ENCODE data around the gene PAX7.

Gene PAX7

DNA sequence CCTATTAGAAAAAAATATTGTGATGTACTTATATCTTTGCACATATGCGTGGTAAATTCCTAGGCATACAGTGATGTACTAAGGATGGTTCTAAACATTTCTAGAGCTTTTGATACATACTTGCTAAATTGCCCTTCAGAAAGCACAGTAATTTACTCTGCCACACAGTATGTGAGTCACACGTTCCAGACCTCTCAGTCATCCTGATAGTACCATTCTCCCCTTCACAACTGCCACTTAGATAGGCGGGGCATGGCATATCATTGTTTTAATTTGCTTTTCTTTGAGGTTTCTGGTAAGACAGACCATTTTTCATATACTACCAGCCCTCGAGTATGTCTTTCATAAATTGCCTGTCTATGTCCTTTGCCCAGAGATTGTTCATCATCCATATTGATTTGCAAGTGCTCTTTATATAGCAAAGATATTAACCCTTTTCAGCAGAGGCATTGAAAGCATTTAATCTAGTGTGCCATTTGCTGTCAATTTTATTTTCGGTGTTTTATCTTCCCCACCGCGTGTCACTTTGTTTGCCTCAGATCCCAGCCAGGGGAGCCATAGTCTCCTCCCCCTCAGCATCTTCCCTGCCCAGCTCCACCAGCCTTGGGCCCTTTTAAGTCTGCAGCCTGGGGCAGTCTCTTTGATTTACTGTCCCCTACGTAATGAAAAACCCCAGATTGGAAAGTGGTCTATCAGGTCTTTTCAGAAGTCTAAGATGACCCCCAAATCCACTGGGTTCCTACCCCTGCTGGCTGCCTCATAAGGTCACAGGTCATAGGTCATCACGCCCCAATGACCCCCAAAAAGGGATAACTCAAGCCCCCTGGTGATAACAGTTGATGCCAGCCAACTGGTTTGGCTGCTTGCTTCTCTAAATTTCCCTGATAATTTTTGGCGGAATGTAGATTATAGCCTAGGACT, 11.8 kb upstream of the PAX7 start:
- DNase-seq (ENCODE audit: low spot score), result no peak

DNA sequence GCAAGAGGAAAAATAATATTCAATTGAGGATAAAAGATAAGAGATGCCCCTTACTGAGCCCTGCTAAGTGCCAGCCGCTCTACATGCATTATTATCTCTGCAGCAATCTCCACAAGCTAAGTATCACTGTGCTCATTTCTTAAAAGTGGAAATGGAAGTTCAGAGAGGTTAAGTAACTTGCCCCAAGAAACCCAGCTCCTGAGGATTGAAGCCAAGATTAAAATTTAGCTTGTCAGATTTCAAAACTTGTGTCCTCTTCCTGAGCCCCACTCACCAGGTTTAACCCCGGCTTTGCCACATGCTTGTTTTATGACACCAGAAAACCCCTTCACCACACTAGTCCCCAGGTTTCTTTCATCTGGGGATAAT, 11.2 kb upstream of the PAX7 start:
- no peak for DNase-seq (ENCODE audit: low spot score)

- DNase-seq (ENCODE audit: low spot score), result no peak
Measured at GRCh38 chr1:18628511-18628910, 2.1 kb upstream of the PAX7 start.

GRCh38 chr1:18629659-18630510, 761 bp upstream of the PAX7 start:
- DNase-seq (ENCODE audit: low spot score), result no peak

- DNase-seq (ENCODE audit: low spot score), result no peak
Measured at GRCh38 chr1:18631496-18632217, 1.0 kb downstream of the PAX7 start.

GRCh38 chr1:18632218-18632588, 1.6 kb downstream of the PAX7 start:
- no peak for DNase-seq (ENCODE audit: low spot score)

- no peak for DNase-seq (ENCODE audit: low spot score)
Measured at GRCh38 chr1:18632783-18633421, 2.3 kb downstream of the PAX7 start.

DNA sequence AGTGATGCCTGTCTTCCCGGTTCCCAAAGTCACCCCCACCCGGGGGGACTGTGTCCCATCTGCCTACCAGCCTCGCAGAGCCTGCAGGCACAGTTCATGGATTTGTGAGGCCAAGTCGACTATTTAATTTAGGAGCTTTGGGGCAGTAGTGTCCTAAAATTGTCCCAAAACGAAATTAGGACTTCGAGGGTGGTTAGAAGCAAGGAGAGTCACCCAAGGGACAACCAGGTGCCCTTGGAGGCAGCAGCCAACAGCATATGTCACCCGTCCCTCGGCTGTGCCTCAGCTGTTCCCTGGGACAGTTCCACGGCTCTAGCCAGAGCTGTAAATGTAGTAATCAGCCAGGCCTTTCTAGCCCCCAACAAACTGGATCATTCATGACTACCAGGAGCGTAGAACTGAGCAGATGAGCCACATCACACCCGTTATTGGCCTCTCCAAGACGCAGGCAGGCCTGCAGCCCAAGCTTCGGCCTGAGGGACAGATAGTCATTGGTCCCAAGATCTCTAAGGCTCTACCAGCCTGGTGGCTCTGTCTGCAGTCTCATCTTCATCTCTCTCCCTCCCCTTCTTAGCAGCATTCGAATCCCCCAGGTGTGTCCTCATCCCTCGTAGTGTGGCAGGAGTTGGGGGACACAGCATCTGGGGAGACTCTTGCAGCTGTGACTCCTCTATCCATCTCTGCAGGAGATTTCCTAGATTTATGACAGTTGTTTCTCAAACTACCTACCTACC, 2.9 kb downstream of the PAX7 start:
- DNase-seq (ENCODE audit: low spot score), result no peak

DNA sequence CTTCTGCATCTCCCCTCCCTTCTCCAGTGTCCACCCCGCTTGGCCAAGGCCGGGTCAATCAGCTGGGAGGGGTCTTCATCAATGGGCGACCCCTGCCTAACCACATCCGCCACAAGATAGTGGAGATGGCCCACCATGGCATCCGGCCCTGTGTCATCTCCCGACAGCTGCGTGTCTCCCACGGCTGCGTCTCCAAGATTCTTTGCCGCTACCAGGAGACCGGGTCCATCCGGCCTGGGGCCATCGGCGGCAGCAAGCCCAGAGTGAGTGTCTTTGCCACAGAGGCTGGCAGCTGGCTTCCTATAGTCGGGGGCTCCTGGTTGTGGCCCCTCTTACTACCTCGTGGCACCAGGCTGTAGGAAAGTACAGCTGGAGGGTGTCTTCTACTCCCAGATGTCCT, 3.6 kb downstream of the PAX7 start:
- DNase-seq (ENCODE audit: low spot score), result no peak

GRCh38 chr1:18635070-18635577, 4.5 kb downstream of the PAX7 start:
- DNase-seq (ENCODE audit: low spot score), result no peak

GRCh38 chr1:18635891-18636595, 5.4 kb downstream of the PAX7 start:
- DNase-seq (ENCODE audit: low spot score), result no peak

- DNase-seq (ENCODE audit: low spot score), result no peak
Measured at GRCh38 chr1:18636596-18637508, 6.2 kb downstream of the PAX7 start.

GRCh38 chr1:18637511-18637960, 6.9 kb downstream of the PAX7 start:
- DNase-seq (ENCODE audit: low spot score), result no peak

DNA sequence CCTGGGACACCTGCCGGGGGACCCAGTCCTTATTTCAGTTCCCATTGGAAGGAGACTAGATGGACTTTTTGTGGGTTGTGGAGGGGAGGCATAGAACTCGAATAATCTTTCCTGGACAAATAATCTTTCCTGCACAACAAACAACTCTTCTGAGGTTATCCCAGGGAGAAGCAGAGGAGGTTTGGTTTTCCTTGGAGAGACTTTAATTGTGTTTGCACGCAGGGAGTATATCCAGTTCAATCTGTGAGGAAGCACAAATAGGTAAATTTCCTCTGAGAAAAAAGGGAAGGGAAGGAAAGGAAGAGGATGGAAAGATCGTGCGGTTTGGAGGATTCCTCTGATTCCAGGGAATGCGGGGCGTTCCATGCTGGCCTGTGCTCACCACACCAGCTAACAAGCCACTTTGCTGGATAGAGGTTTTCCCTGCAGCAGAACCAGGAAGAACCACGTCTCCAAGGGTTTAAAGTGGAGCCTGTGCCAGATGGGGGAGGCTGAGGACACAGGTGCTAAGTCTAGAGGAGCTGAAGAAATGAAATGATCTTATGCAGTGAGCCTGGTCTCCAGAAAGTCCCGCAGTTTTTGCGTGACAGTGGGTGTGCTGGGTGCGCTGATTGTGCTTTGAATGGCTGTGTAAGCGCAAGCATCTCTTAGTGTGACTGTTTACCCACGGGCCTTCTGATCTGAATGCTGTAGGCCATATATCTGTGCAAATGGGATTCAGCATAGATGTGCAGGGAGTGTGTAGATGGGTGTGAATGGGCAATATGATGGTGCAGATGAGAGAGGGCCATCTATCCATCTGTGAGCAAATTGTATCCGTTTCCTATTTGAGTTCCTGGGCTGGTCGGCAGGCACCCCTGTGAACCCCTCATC, 7.6 kb downstream of the PAX7 start:
- no peak for DNase-seq (ENCODE audit: low spot score)

DNA sequence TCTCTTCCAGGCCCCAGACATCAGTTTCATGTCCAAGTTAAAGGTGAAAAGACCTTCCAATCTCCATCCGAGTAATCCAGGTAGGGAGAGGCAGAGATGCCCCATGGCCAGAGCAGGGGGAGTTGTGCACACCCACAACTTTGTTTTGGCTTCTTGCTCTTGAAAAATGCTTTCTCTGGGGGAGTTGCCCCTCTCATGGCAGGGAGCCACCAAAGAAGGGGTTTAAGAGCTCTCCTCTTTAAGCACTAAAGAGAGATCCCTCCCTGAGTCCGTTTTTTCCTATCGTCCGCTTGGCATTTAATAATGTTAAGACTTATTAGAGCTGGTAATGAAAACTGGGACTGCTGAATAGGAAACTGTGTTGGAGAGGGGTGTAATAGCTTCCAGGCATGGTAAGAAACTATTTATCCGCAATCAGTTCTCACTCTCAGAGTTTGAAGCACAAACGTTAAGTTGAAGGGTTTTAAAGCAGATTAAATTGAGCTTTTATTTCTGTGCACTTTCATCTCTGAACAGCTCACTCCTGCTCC, 8.3 kb downstream of the PAX7 start:
- no peak for DNase-seq (ENCODE audit: low spot score)

DNA sequence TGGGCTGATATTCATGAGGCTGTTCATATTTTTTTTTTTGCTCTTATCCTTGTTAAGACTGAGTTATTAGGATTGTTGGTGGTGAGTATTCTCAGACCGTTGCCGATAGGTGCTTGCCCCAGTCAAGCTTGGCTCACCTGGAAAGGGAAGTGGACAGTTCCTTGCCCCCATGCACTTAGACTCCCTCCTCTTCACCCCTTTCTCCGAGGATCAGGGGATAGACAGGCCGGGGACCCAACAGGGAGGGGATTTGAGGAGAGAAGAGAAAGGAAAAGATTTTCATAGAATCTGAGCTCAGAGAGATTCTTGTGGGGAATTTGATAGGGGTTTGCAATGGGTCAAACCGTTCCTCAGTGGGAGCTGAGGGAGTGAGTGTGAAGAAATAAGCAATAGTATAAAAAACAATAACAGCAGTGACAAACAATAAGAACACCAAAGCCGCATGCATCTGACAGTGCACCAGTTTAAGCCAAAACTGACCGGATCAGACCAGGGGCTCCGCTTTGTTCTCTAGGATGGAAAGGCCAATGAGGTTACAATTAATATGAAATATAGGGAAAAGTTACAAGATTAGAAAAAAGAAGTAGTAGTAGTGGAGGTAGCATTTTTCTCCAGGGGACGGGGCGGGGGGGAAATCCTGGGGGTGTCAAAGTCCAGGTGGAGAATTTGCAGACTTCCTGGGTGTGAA, 8.9 kb downstream of the PAX7 start:
- DNase-seq (ENCODE audit: low spot score), result no peak

DNA sequence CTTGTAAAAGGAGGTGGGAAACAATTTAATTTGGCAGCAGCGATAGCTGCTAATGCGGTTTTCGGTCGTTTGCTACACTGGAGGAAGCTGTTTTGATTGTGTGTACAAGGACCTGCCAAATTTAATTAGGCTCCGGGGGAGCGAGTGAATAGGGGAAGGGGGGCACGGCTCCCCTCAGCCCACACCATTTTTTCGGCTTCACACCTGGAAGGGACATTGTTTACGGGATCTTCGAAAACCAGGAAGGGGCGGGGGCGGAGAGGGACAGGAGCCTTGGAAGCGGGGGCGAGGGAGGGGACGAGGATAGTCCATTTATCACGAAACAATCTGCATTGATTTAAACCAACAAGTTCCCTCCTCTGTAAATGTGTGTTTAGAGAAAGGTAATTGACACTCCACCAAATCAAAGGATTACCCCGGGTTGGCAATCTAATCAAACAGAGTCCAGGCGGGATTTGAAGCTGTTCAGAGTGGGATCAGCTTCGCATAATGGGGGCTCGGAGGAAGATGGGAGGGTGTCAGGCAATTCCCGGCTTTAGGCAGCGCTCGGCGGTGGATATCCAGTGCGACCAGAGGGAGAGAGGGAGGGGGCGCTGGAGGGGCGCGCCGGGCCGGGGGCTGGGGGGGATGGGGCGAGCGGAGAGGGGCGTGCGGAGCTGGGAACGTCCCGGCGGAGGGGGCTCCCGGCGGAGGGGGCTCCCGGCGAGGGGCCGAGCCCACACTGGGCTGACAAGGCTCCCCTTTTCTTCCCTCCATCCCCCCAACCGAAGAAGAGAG, 9.8 kb downstream of the PAX7 start:
- no peak for DNase-seq (ENCODE audit: low spot score)
